Measurements from ENCODE around the gene SH3BP5L.

The SH3BP5L gene

GRCh38 chr1:248858891-248859889, 33.5 kb upstream of the SH3BP5L start, which contains the start of gene ZNF692:
TSS of gene ZNF692 (minus strand) at chr1:248859085. CDS start at chr1:248858309, 776 bp downstream.
- TF ChIP-seq POLR2AphosphoS5 (IDR thresholded peaks at IDR 0.05; ENCODE audit: low read depth, low read length) (peak; percentile 97), SIN3A (IDR thresholded peaks at IDR 0.05; ENCODE audit: borderline replicate concordance, insufficient read depth, low read length) (no peak), FOXP2 (optimal IDR thresholded peaks at IDR 0.05; ENCODE audit: borderline replicate concordance, extremely low read depth, extremely low read length, insufficient read depth) (no peak), TAF1 (IDR thresholded peaks at IDR 0.05; ENCODE audit: borderline replicate concordance, insufficient read depth, low read length) (peak; percentile 80), REST (IDR thresholded peaks at IDR 0.05; ENCODE audit: insufficient read depth in 1 of 2, low read depth in 2 of 2, low read length in 2 of 2) (no peak)

- no peak for TF ChIP-seq REST (IDR thresholded peaks at IDR 0.05; ENCODE audit: insufficient read depth in 1 of 2, low read depth in 2 of 2, low read length in 2 of 2)
- TF ChIP-seq POLR2AphosphoS5 (IDR thresholded peaks at IDR 0.05; ENCODE audit: low read depth, low read length) = peak; percentile 66
Observed at GRCh38 chr1:248858096-248858890, 32.6 kb upstream of the SH3BP5L start.

- no peak for TF ChIP-seq FOXP2 (optimal IDR thresholded peaks at IDR 0.05; ENCODE audit: borderline replicate concordance, extremely low read depth, extremely low read length, insufficient read depth)
- no peak for TF ChIP-seq SIN3A (IDR thresholded peaks at IDR 0.05; ENCODE audit: borderline replicate concordance, insufficient read depth, low read length)
- no peak for TF ChIP-seq TAF1 (IDR thresholded peaks at IDR 0.05; ENCODE audit: borderline replicate concordance, insufficient read depth, low read length)
- TF ChIP-seq POLR2AphosphoS5 (IDR thresholded peaks at IDR 0.05; ENCODE audit: low read depth, low read length) = no peak
- TF ChIP-seq REST (IDR thresholded peaks at IDR 0.05; ENCODE audit: insufficient read depth in 1 of 2, low read depth in 2 of 2, low read length in 2 of 2) = no peak
Observed at GRCh38 chr1:248857749-248858095, 32.0 kb upstream of the SH3BP5L start.

- TF ChIP-seq SIN3A (IDR thresholded peaks at IDR 0.05; ENCODE audit: borderline replicate concordance, insufficient read depth, low read length) = no peak
- no peak for TF ChIP-seq FOXP2 (optimal IDR thresholded peaks at IDR 0.05; ENCODE audit: borderline replicate concordance, extremely low read depth, extremely low read length, insufficient read depth)
- TF ChIP-seq REST (IDR thresholded peaks at IDR 0.05; ENCODE audit: insufficient read depth in 1 of 2, low read depth in 2 of 2, low read length in 2 of 2) = no peak
- no peak for TF ChIP-seq TAF1 (IDR thresholded peaks at IDR 0.05; ENCODE audit: borderline replicate concordance, insufficient read depth, low read length)
- TF ChIP-seq POLR2AphosphoS5 (IDR thresholded peaks at IDR 0.05; ENCODE audit: low read depth, low read length) = no peak; the same call in 1 of the 2 replicates
Observed at GRCh38 chr1:248857201-248857600, 31.5 kb upstream of the SH3BP5L start.
